Panc1 (cell line): ENCODE measurements around the gene MTFR2.

Source experiments
- POLR2AphosphoS5 ChIP-seq: IDR thresholded peaks from 2 replicates; pipeline ENCODE4 v1.6.1; 2012; ENCODE audit warnings: mild to moderate bottlenecking, low read depth, low read length, moderate library complexity
- SIN3A ChIP-seq: IDR thresholded peaks from 2 replicates; pipeline ENCODE4 v1.6.1; 2012; ENCODE audit warnings: low read depth, mild to moderate bottlenecking, low read length, moderate library complexity, borderline replicate concordance; ENCODE audit not compliant: insufficient read depth
- TF ChIP-seq, protein P1 (sequence below): fragments of 450-650 bp; IDR thresholded peaks from 2 replicates; pipeline ENCODE4 v1.5.1; 2017; ENCODE audit warnings: mild to moderate bottlenecking

DNA sequence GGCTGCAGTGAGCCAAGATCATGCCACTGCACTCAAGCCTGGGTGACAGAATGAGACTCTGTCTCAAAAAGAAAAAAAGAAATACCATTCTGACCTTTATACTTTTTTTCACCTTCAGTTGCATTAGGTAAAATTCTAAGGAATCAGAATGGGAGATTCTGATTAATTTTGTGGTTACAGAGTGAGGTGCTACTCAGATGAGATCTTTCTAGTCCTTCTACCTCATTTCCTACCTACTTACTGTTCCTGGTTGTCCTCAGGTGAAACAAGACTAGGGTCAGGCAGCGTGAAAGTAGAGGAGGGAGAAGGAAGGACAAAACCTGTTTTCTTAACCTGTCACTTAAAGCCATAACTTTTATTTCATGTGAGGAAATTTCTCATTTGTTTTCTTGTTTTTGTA lies 63.7 kb downstream of the MTFR2 start:
- TF ChIP-seq, protein P1, sequence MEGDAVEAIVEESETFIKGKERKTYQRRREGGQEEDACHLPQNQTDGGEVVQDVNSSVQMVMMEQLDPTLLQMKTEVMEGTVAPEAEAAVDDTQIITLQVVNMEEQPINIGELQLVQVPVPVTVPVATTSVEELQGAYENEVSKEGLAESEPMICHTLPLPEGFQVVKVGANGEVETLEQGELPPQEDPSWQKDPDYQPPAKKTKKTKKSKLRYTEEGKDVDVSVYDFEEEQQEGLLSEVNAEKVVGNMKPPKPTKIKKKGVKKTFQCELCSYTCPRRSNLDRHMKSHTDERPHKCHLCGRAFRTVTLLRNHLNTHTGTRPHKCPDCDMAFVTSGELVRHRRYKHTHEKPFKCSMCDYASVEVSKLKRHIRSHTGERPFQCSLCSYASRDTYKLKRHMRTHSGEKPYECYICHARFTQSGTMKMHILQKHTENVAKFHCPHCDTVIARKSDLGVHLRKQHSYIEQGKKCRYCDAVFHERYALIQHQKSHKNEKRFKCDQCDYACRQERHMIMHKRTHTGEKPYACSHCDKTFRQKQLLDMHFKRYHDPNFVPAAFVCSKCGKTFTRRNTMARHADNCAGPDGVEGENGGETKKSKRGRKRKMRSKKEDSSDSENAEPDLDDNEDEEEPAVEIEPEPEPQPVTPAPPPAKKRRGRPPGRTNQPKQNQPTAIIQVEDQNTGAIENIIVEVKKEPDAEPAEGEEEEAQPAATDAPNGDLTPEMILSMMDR, result no peak
- TF ChIP-seq POLR2AphosphoS5 (no peak), SIN3A (no peak)
